ENCODE results near the gene RUBCNL. TPM values are rescaled to one million over a fixed set of nuclear protein-coding genes. Genes with fewer than 3 reads are reported as not detected.
"Not testable (repeated sequence)": the region's sequence is repeated elsewhere in the genome, so short reads cannot be mapped to it uniquely, and the experiment has no call there.

The RUBCNL gene
- total RNA-seq, 1 experiment from 2014 or later: 1.4 TPM

- not testable (repeated sequence) for H3T11ph ChIP-seq (ENCODE audit: low read length); H3K9me3 Mint-ChIP-seq; H3K27me3 ChIP-seq (ENCODE audit: insufficient read depth, low read length); H3K27me3 Mint-ChIP-seq (ENCODE audit: low read depth); H2BK15ac ChIP-seq (ENCODE audit: low read depth, low read length); H3K36me3 Mint-ChIP-seq (ENCODE audit: insufficient read depth in 1 of 3, low read depth in 3 of 3); H3K9me3 ChIP-seq (ENCODE audit: control insufficient read depth, low read depth, low read length); H3K4me3 Mint-ChIP-seq; H3K27ac Mint-ChIP-seq; H2AK5ac ChIP-seq (ENCODE audit: insufficient read length, low read length); H4K20me1 ChIP-seq (ENCODE audit: control insufficient read depth, insufficient read depth, insufficient read length); H2BK5ac ChIP-seq (ENCODE audit: insufficient read length, low read length); H4K91ac ChIP-seq (ENCODE audit: insufficient read length, low read depth, low read length); H2BK12ac ChIP-seq (ENCODE audit: insufficient read length, low read depth, low read length); H3K79me1 ChIP-seq (ENCODE audit: insufficient read depth, low read depth, low read length, poor library complexity, severe bottlenecking); H3K23me2 ChIP-seq (ENCODE audit: insufficient read length, low read depth, low read length, poor library complexity, severe bottlenecking); H3K4ac ChIP-seq (ENCODE audit: low read depth, low read length); H2BK20ac ChIP-seq (ENCODE audit: low read depth, low read length, poor library complexity, severe bottlenecking); H3K14ac ChIP-seq (ENCODE audit: insufficient read depth, low read length); H3K23ac ChIP-seq (ENCODE audit: insufficient read length, low read depth, low read length); H3K79me2 ChIP-seq (ENCODE audit: insufficient read depth, low read length); H2BK120ac ChIP-seq (ENCODE audit: low read depth, low read length, poor library complexity, severe bottlenecking); H3K4me1 ChIP-seq (ENCODE audit: insufficient read depth, low read length); H3K9ac ChIP-seq (ENCODE audit: extremely low read depth, insufficient read length, low read length); H3K18ac ChIP-seq (ENCODE audit: insufficient read length, low read depth, low read length); H3K4me2 ChIP-seq (ENCODE audit: insufficient read depth, insufficient read length, low read length); H4K5ac ChIP-seq (ENCODE audit: insufficient read length, low read depth, low read length); H4K8ac ChIP-seq (replicated peaks; ENCODE audit: insufficient read length, low read depth, low read length); H3K4me1 Mint-ChIP-seq; H2AFZ ChIP-seq (ENCODE audit: low read length); H3K27ac ChIP-seq (ENCODE audit: insufficient read length, low read depth, low read length); H3K56ac ChIP-seq (ENCODE audit: insufficient read length, low read depth, low read length); DNase-seq
- no CpG with 5 or more reads among the region's 2 CpGs for WGBS (ENCODE audit: extremely low coverage, insufficient read length, low lambda C conversion rate)
Observed at GRCh38 chr13:46429558-46429957, 42.5 kb upstream of the RUBCNL start.
